Thyroid gland (tissue), 4 donors: Measurements from ENCODE around the gene NPAT.

ENCODE experiments used
- POLR2A ChIP-seq, 2 donors: fragments of 450-650 bp; IDR thresholded peaks; one replicate each; pipeline ENCODE4 v1.6.1; 2017; ENCODE audit warnings: antibody characterized with exemption in 2 of 2, mild to moderate bottlenecking in 2 of 2, moderate library complexity in 1 of 2
- TF ChIP-seq, protein P1 (sequence below), 6 experiments: fragments of 200-600 bp in 3 of 6; fragments of 450-650 bp in 3 of 6; sonication (generic) in 3 of 6; IDR thresholded peaks; one replicate each; pipeline ENCODE4 v1.5.1; 2016 to 2019; ENCODE audit warnings: antibody characterized with exemption in 6 of 6, mild to moderate bottlenecking in 2 of 6, inconsistent platforms in 1 of 6, moderate library complexity in 1 of 6

DNA sequence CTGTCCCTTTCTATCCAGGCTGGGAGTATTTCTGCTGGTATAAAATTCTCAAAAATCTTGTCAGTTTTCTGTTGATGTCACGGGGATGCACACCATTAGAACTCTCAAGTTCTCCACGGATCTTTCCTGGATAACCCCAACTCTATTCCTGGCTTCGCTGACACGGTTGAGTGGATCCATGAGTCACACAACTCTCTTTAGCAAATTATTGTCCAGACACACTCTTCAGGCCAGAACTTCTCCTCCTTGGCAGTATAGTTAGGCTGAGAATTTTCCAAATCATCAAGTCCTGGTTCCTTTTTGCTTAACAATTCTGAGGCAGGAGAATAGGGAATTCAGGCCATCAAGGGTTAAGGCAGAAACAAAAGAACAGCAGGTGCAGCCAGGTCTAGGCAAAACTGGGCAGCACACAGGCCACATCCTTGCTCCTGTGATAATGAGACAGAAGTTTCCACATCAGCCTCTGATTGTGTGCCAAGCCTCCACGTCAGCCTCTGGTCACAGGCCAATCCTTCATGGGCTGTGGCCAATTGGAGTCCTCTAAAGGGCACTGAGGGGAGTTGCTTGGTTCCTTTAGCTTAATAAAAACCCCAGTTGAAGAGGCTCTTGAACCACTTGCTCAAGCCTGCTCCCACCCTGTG lies 106.8 kb downstream of the NPAT start:
- TF ChIP-seq, protein P1, sequence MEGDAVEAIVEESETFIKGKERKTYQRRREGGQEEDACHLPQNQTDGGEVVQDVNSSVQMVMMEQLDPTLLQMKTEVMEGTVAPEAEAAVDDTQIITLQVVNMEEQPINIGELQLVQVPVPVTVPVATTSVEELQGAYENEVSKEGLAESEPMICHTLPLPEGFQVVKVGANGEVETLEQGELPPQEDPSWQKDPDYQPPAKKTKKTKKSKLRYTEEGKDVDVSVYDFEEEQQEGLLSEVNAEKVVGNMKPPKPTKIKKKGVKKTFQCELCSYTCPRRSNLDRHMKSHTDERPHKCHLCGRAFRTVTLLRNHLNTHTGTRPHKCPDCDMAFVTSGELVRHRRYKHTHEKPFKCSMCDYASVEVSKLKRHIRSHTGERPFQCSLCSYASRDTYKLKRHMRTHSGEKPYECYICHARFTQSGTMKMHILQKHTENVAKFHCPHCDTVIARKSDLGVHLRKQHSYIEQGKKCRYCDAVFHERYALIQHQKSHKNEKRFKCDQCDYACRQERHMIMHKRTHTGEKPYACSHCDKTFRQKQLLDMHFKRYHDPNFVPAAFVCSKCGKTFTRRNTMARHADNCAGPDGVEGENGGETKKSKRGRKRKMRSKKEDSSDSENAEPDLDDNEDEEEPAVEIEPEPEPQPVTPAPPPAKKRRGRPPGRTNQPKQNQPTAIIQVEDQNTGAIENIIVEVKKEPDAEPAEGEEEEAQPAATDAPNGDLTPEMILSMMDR (IDR thresholded peaks at IDR 0.05), result no peak
- peak in 1 of 2 donors; percentile 33 for TF ChIP-seq POLR2A (IDR thresholded peaks at IDR 0.05)
